SK-N-SH (cell line): ENCODE results near the gene CDH4. TPM values are rescaled to one million over a fixed set of nuclear protein-coding genes. Genes with fewer than 3 reads are reported as not detected.

Experiments
- CTCF ChIA-PET: fragments of 300-600, 350-600 bp; formaldehyde crosslinking; extraction: SDS; loops from one replicate; lab custom pipeline; 2021; lab: Yijun Ruan, JAX
- POLR2A ChIA-PET: fragments of 350-600 bp; sonication (Branson Sonifier 250); formaldehyde crosslinking; extraction: SDS; loops from one replicate; lab custom pipeline; 2020; ENCODE audit warnings: antibody characterized with exemption, inconsistent platforms; lab: Yijun Ruan, JAX
- DNase-seq: peaks from one replicate; pipeline ENCODE4 v3.0.0; 2012
- H2AFZ ChIP-seq: fragments of 200-600 bp; sonication (generic); 2 replicates; pipeline ENCODE4 v1.8.1; 2016; ENCODE audit warnings: antibody characterized with exemption, mild to moderate bottlenecking, low read depth
- H3F3A ChIP-seq: fragments of 200-600 bp; sonication (generic); replicated peaks from 2 replicates; pipeline ENCODE3; 2016; ENCODE audit warnings: antibody characterized with exemption, mild to moderate bottlenecking; ENCODE audit not compliant: insufficient read depth
- H3K27ac ChIP-seq, 2 experiments: fragments of 200-500 bp in 1 of 2; fragments of 200-600 bp in 1 of 2; sonication (Bioruptor generic) in 1 of 2; sonication (generic), shearing (Covaris generic) in 1 of 2; 2 replicates each; pipeline versions ENCODE4 v1.5.1 to v1.6.1; 2014 to 2016; ENCODE audit warnings: low read depth in 2 of 2, inconsistent platforms in 1 of 2, low read length in 1 of 2, mild to moderate bottlenecking in 1 of 2, mixed read lengths in 1 of 2
- H3K27me3 ChIP-seq: fragments of 200-600 bp; sonication (generic), shearing (Covaris generic); 2 replicates; pipeline ENCODE4 v1.6.1; 2016; ENCODE audit warnings: mixed run types; ENCODE audit not compliant: insufficient read depth
- H3K36me3 ChIP-seq, 2 experiments: fragments of 200-500 bp in 1 of 2; fragments of 200-600 bp in 1 of 2; sonication (Bioruptor generic) in 1 of 2; sonication (generic) in 1 of 2; replicated peaks in 1 of 2; 2 replicates each; pipeline versions ENCODE3 to v1.5.1; 2014 to 2016; ENCODE audit warnings: low read length in 1 of 2, mild to moderate bottlenecking in 1 of 2; ENCODE audit not compliant: insufficient read depth in 2 of 2, control insufficient read depth in 1 of 2
- H3K4me1 ChIP-seq, 2 experiments: fragments of 200-500 bp in 1 of 2; fragments of 200-600 bp in 1 of 2; sonication (Bioruptor generic) in 1 of 2; sonication (generic), shearing (Covaris generic) in 1 of 2; 2 replicates each; pipeline versions ENCODE4 v1.5.1 to v1.6.1; 2014 to 2016; ENCODE audit warnings: low read depth in 1 of 2, low read length in 1 of 2, mixed run types in 1 of 2; ENCODE audit not compliant: insufficient read depth in 2 of 2, control insufficient read depth in 1 of 2
- H3K4me2 ChIP-seq: fragments of 200-600 bp; sonication (generic), shearing (Covaris generic); 2 replicates; pipeline ENCODE4 v1.6.1; 2017; ENCODE audit warnings: mixed run types
- H3K4me3 ChIP-seq, 2 experiments: fragments of 200-500 bp in 1 of 2; fragments of 200-600 bp in 1 of 2; sonication (Bioruptor generic) in 1 of 2; sonication (generic), shearing (Covaris generic) in 1 of 2; 2 replicates each; pipeline versions ENCODE4 v1.5.1 to v1.8.1; 2014 to 2016; ENCODE audit warnings: low read depth in 2 of 2, inconsistent platforms in 1 of 2, low read length in 1 of 2, mild to moderate bottlenecking in 1 of 2, mixed read lengths in 1 of 2, moderate library complexity in 1 of 2
- H3K79me2 ChIP-seq: fragments of 200-600 bp; sonication (generic); 2 replicates; pipeline ENCODE4 v1.8.1; 2017; ENCODE audit warnings: mild to moderate bottlenecking; ENCODE audit not compliant: insufficient read depth
- H3K9ac ChIP-seq: fragments of 200-600 bp; sonication (generic); 2 replicates; pipeline ENCODE4 v1.6.1; 2017; ENCODE audit warnings: mixed run types
- H3K9me2 ChIP-seq: fragments of 200-600 bp; sonication (generic); 2 replicates; pipeline ENCODE4 v1.6.1; 2017; ENCODE audit warnings: mixed run types
- H3K9me3 ChIP-seq: fragments of 200-600 bp; sonication (generic); 2 replicates; pipeline ENCODE4 v1.6.1; 2017; ENCODE audit warnings: mixed run types, mild to moderate bottlenecking, moderate library complexity
- H4K20me1 ChIP-seq: fragments of 200-600 bp; sonication (generic); 2 replicates; pipeline ENCODE4 v1.6.1; 2017; ENCODE audit warnings: mild to moderate bottlenecking, mixed run types; ENCODE audit not compliant: insufficient read depth
- ELF1 ChIP-seq: IDR thresholded peaks from 2 replicates; pipeline ENCODE4 v1.4.0; 2012
- FOXJ3 ChIP-seq: sonication (generic); formaldehyde crosslinking; IDR thresholded peaks from 2 replicates; pipeline ENCODE4 v1.5.1; 2020; ENCODE audit warnings: mild to moderate bottlenecking, missing genetic modification reagents
- FOXM1 ChIP-seq: IDR thresholded peaks from 2 replicates; pipeline ENCODE4 v1.4.0; 2012; ENCODE audit warnings: low read depth, mild to moderate bottlenecking
- GABPA ChIP-seq: IDR thresholded peaks from 2 replicates; pipeline ENCODE4 v1.4.0; 2012; ENCODE audit warnings: low read depth, mild to moderate bottlenecking
- GATA2 ChIP-seq: sonication (generic); formaldehyde crosslinking; IDR thresholded peaks from 2 replicates; pipeline ENCODE4 v1.5.0; 2020; ENCODE audit warnings: mild to moderate bottlenecking, missing genetic modification reagents
- JUND ChIP-seq: IDR thresholded peaks from 2 replicates; pipeline ENCODE4 v1.4.0; 2012
- NFIC ChIP-seq: IDR thresholded peaks from 2 replicates; pipeline ENCODE4 v1.4.0; 2012; ENCODE audit warnings: borderline replicate concordance
- POLR2AphosphoS5 ChIP-seq: IDR thresholded peaks from 2 replicates; pipeline ENCODE4 v1.6.1; 2012; ENCODE audit warnings: low read depth, low read length
- RXRA ChIP-seq: IDR thresholded peaks from 2 replicates; pipeline ENCODE4 v1.4.0; 2012; ENCODE audit warnings: low read depth, mild to moderate bottlenecking, borderline replicate concordance
- SIN3A ChIP-seq: IDR thresholded peaks from 2 replicates; pipeline ENCODE4 v1.6.1; 2012; ENCODE audit warnings: low read depth, mild to moderate bottlenecking, low read length, moderate library complexity, borderline replicate concordance
- SMC3 ChIP-seq: IDR thresholded peaks from 2 replicates; pipeline ENCODE4 v1.6.1; 2012; ENCODE audit warnings: low read depth, low read length, improper control_type of control experiment
- TCF12 ChIP-seq: IDR thresholded peaks from 2 replicates; pipeline ENCODE4 v1.4.0; 2012
- WGBS: methylation state at CpG from one replicate; pipeline ENCODE4 v1.1.6; 2017; ENCODE audit warnings: low lambda C conversion rate; 5-methylcytosine and 5-hydroxymethylcytosine counted together
- polyA plus RNA-seq, 3 experiments: library from polyadenylated mRNA; depleted of rRNA; stranded (reverse); fragments of >200 nt; gene quantifications; 2 replicates each; pipeline ENCODE4 v1.2.3, GENCODE V29; 2012
- TF ChIP-seq, protein P1 (sequence below): IDR thresholded peaks from 2 replicates; pipeline ENCODE4 v1.4.0; 2012; ENCODE audit warnings: low read depth
- TF ChIP-seq, protein P2 (sequence below): IDR thresholded peaks from 2 replicates; pipeline ENCODE4 v1.6.1; 2012; ENCODE audit warnings: mild to moderate bottlenecking, low read depth, low read length, moderate library complexity
- TF ChIP-seq, protein P3 (sequence below): IDR thresholded peaks from 2 replicates; pipeline ENCODE4 v1.4.0; 2012; ENCODE audit warnings: low read depth, borderline replicate concordance
- TF ChIP-seq, protein P4 (sequence below): fragments of 150-350 bp; IDR thresholded peaks from 2 replicates; pipeline ENCODE4 v1.6.1; 2016; ENCODE audit warnings: mild to moderate bottlenecking, low read depth, low read length
- TF ChIP-seq, protein P5 (sequence below): IDR thresholded peaks from 2 replicates; pipeline ENCODE4; 2012

CDH4 gene
- polyA plus RNA-seq, 1 of the 3 experiments (the other 2 are of a cell fraction) = not detected

DNA sequence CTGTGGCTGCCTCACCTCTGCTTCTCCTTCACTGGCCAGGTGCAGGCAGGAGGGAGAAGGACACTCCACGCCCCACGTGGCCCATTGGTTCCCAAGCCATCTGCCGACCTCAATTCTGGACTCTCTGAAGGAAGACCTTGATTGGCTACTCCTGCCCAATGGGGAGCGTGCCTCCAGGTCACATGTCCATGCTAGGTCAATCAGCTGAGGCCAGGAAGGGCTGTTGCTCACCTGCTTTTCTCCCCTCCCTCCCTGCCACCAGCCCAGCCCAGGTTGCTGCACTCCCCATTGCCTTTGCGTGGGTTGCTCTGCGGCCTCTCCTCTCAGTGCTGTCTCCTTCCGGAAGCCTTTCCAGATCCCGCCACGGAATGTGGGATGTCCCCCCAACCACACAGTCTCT lies 21.9 kb upstream of the CDH4 start:
- Histone ChIP-seq H3K79me2 (no peaks in the 10 kb centered on the region), H3K4me1 (no peaks in the 10 kb centered on the region)
- CTCF ChIA-PET = interaction anchor here (0.6 to 3.3 kb wide), 8 partner anchors 11 to 40 kb away, joined by 3 to 32 read pairs (median 8); no protein-coding TSS in a partner anchor

More for the DNA sequence above, 21.9 kb upstream of the CDH4 start:
- H3K4me3 ChIP-seq = no peak overlapping the region
- H3K9ac ChIP-seq = no peak overlapping the region
- no peak overlapping the region for H3K4me2 ChIP-seq
- no peak overlapping the region for H2AFZ ChIP-seq
- H4K20me1 ChIP-seq = no peaks in the 10 kb centered on the region
- no peak for DNase-seq
- no peaks in the 10 kb centered on the region for H3K9me2 ChIP-seq
- no peaks in the 10 kb centered on the region for H3K27me3 ChIP-seq
- WGBS = 50% methylated on average over 9 of the region's 9 CpGs
- POLR2A ChIA-PET = no interaction called here
- H3K36me3 ChIP-seq = no peaks in the 10 kb centered on the region
- no peaks in the 10 kb centered on the region for H3K9me3 ChIP-seq
- H3F3A ChIP-seq = no peaks in the 10 kb centered on the region
- no peak overlapping the region for H3K27ac ChIP-seq
- TF ChIP-seq TCF12 = no peak
- TF ChIP-seq POLR2AphosphoS5 = no peak
- TF ChIP-seq SIN3A = no peak
- no peak for TF ChIP-seq JUND
- no peak for TF ChIP-seq FOXJ3 (CRISPR knock-in tag)
- TF ChIP-seq, protein P1, sequence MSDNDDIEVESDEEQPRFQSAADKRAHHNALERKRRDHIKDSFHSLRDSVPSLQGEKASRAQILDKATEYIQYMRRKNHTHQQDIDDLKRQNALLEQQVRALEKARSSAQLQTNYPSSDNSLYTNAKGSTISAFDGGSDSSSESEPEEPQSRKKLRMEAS = no peak
- TF ChIP-seq, protein P2, sequence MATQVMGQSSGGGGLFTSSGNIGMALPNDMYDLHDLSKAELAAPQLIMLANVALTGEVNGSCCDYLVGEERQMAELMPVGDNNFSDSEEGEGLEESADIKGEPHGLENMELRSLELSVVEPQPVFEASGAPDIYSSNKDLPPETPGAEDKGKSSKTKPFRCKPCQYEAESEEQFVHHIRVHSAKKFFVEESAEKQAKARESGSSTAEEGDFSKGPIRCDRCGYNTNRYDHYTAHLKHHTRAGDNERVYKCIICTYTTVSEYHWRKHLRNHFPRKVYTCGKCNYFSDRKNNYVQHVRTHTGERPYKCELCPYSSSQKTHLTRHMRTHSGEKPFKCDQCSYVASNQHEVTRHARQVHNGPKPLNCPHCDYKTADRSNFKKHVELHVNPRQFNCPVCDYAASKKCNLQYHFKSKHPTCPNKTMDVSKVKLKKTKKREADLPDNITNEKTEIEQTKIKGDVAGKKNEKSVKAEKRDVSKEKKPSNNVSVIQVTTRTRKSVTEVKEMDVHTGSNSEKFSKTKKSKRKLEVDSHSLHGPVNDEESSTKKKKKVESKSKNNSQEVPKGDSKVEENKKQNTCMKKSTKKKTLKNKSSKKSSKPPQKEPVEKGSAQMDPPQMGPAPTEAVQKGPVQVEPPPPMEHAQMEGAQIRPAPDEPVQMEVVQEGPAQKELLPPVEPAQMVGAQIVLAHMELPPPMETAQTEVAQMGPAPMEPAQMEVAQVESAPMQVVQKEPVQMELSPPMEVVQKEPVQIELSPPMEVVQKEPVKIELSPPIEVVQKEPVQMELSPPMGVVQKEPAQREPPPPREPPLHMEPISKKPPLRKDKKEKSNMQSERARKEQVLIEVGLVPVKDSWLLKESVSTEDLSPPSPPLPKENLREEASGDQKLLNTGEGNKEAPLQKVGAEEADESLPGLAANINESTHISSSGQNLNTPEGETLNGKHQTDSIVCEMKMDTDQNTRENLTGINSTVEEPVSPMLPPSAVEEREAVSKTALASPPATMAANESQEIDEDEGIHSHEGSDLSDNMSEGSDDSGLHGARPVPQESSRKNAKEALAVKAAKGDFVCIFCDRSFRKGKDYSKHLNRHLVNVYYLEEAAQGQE = no peak
- no peak for TF ChIP-seq GATA2 (CRISPR knock-in tag)
- TF ChIP-seq NFIC = no peak
- no peak for TF ChIP-seq GABPA
- TF ChIP-seq, protein P3, sequence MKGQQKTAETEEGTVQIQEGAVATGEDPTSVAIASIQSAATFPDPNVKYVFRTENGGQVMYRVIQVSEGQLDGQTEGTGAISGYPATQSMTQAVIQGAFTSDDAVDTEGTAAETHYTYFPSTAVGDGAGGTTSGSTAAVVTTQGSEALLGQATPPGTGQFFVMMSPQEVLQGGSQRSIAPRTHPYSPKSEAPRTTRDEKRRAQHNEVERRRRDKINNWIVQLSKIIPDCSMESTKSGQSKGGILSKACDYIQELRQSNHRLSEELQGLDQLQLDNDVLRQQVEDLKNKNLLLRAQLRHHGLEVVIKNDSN = no peak
- TF ChIP-seq, protein P4, sequence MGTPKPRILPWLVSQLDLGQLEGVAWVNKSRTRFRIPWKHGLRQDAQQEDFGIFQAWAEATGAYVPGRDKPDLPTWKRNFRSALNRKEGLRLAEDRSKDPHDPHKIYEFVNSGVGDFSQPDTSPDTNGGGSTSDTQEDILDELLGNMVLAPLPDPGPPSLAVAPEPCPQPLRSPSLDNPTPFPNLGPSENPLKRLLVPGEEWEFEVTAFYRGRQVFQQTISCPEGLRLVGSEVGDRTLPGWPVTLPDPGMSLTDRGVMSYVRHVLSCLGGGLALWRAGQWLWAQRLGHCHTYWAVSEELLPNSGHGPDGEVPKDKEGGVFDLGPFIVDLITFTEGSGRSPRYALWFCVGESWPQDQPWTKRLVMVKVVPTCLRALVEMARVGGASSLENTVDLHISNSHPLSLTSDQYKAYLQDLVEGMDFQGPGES = no peak
- TF ChIP-seq ELF1 = no peak
- no peak for TF ChIP-seq FOXM1
- no peak for TF ChIP-seq RXRA
- no peak for TF ChIP-seq SMC3
- TF ChIP-seq, protein P5, sequence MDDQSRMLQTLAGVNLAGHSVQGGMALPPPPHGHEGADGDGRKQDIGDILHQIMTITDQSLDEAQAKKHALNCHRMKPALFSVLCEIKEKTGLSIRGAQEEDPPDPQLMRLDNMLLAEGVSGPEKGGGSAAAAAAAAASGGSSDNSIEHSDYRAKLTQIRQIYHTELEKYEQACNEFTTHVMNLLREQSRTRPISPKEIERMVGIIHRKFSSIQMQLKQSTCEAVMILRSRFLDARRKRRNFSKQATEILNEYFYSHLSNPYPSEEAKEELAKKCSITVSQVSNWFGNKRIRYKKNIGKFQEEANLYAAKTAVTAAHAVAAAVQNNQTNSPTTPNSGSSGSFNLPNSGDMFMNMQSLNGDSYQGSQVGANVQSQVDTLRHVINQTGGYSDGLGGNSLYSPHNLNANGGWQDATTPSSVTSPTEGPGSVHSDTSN = no peak
